ENCODE data around the gene PRR13. TPM values are rescaled to one million over a fixed set of nuclear protein-coding genes. Genes with fewer than 3 reads are reported as not detected.
A peak's percentile ranks its signal among the peaks of the same experiment; 100 is the strongest.

Gene PRR13
- total and polyA plus RNA-seq, 7 experiments from 2014 or later, result 147 to 529 (median 207) TPM

GRCh38 chr12:53459097-53459496 is 17.6 kb downstream of the PRR13 start:
- Histone ChIP-seq H3K27ac (ENCODE audit: low read depth, low read length) (no peak overlapping the region), H3K9me3 (ENCODE audit: control insufficient read depth in 2 of 3, low read length in 3 of 3) (no peaks in the 10 kb centered on the region), H3K4me1 (ENCODE audit: control insufficient read depth in 2 of 2, insufficient read depth in 2 of 2, low read length in 2 of 2) (peaks cover 4 to 8% of the 10 kb centered on the region in 2 donors), H3K4me3 (ENCODE audit: low read length) (no peak overlapping the region), H3K27me3 (ENCODE audit: control insufficient read depth in 2 of 2, insufficient read depth in 2 of 2, low read length in 2 of 2) (no peaks in the 10 kb centered on the region), H3K36me3 (ENCODE audit: control insufficient read depth in 2 of 3, insufficient read depth in 3 of 3, low read length in 3 of 3) (peaks cover 69 to 98% (median 91%) of the 10 kb centered on the region in 3 experiments)
- ChIA-PET CTCF (interaction anchor here (1.4 kb wide), 1 partner anchor 35 kb away, joined by 4 read pairs; no protein-coding TSS in a partner anchor), POLR2A (interaction anchor here (0.7 kb wide), 1 partner anchor 13 kb away, joined by 4 read pairs; no protein-coding TSS in a partner anchor)
- ATAC-seq (no peak), DNase-seq (no peak)
- intact Hi-C loops (cut with micrococcal nuclease), result loop anchor here in 1 of 2 donors (2.0 kb wide), 1 partner anchor 14 kb away; no protein-coding TSS in a partner anchor
- H3K4me3 Mint-ChIP-seq, result no peak overlapping the region
- H3K9me3 Mint-ChIP-seq, result no peaks in the 10 kb centered on the region
- peaks cover 27 to 63% (median 50%) of the 10 kb centered on the region in 7 donors for H3K4me1 Mint-ChIP-seq
- H3K27ac Mint-ChIP-seq, result peak overlapping the region in 4 of 9 donors; percentile 51 to 80 (median 60)
- no peaks in the 10 kb centered on the region for H3K27me3 Mint-ChIP-seq
- H3K36me3 Mint-ChIP-seq, result peaks cover 15 to 55% (median 48%) of the 10 kb centered on the region in 5 donors

GRCh38 chr12:53461059-53461458 is 19.5 kb downstream of the PRR13 start:
- H3K27ac ChIP-seq (ENCODE audit: low read depth, low read length), result no peak overlapping the region
- no peak for DNase-seq
- ATAC-seq, result no peak
- no peaks in the 10 kb centered on the region for H3K27me3 Mint-ChIP-seq
- H3K27ac Mint-ChIP-seq, result peak overlapping the region in 5 of 9 donors; percentile 27 to 75 (median 51)
- intact Hi-C loops (cut with micrococcal nuclease), result no loop called here
- no peaks in the 10 kb centered on the region for H3K27me3 ChIP-seq (ENCODE audit: control insufficient read depth in 2 of 2, insufficient read depth in 2 of 2, low read length in 2 of 2)
- peaks cover 27 to 54% (median 42%) of the 10 kb centered on the region in 7 donors for H3K4me1 Mint-ChIP-seq
- no peak overlapping the region for H3K4me3 ChIP-seq (ENCODE audit: low read length)
- no peak overlapping the region for H3K4me3 Mint-ChIP-seq
- CTCF ChIA-PET, result no interaction called here
- H3K9me3 Mint-ChIP-seq, result no peaks in the 10 kb centered on the region
- peaks cover 15 to 55% (median 40%) of the 10 kb centered on the region in 5 donors for H3K36me3 Mint-ChIP-seq
- peaks cover 73 to 98% (median 90%) of the 10 kb centered on the region in 3 experiments for H3K36me3 ChIP-seq (ENCODE audit: control insufficient read depth in 2 of 3, insufficient read depth in 3 of 3, low read length in 3 of 3)
- H3K9me3 ChIP-seq (ENCODE audit: control insufficient read depth in 2 of 3, low read length in 3 of 3), result no peaks in the 10 kb centered on the region
- H3K4me1 ChIP-seq (ENCODE audit: control insufficient read depth in 2 of 2, insufficient read depth in 2 of 2, low read length in 2 of 2), result no peaks in the 10 kb centered on the region
- POLR2A ChIA-PET, result interaction anchor here (1.0 to 1.1 kb wide), 2 partner anchors 13 to 38 kb away, joined by 3 to 4 read pairs; partner anchors contain the start of gene MAP3K12

- Histone ChIP-seq H3K36me3 (ENCODE audit: control insufficient read depth in 2 of 3, insufficient read depth in 3 of 3, low read length in 3 of 3) (peaks cover 76 to 98% (median 90%) of the 10 kb centered on the region in 3 experiments), H3K4me1 (ENCODE audit: control insufficient read depth in 2 of 2, insufficient read depth in 2 of 2, low read length in 2 of 2) (no peaks in the 10 kb centered on the region), H3K27me3 (ENCODE audit: control insufficient read depth in 2 of 2, insufficient read depth in 2 of 2, low read length in 2 of 2) (no peaks in the 10 kb centered on the region), H3K27ac (ENCODE audit: low read depth, low read length) (no peak overlapping the region), H3K4me3 (ENCODE audit: low read length) (no peak overlapping the region), H3K9me3 (ENCODE audit: control insufficient read depth in 2 of 3, low read length in 3 of 3) (no peaks in the 10 kb centered on the region)
- Mint-ChIP-seq H3K27ac (peak overlapping the region in 2 of 9 donors; percentile 51 to 67), H3K27me3 (no peaks in the 10 kb centered on the region), H3K9me3 (no peaks in the 10 kb centered on the region), H3K4me3 (no peak overlapping the region), H3K36me3 (peaks cover 15 to 59% (median 45%) of the 10 kb centered on the region in 5 donors), H3K4me1 (peaks cover 29 to 57% (median 47%) of the 10 kb centered on the region in 7 donors)
- ChIA-PET POLR2A (interaction anchor here (1.0 to 1.1 kb wide), 2 partner anchors 12 to 38 kb away, joined by 3 to 4 read pairs; partner anchors contain the start of gene MAP3K12), CTCF (no interaction called here)
- DNase-seq, result no peak
- intact Hi-C loops (cut with micrococcal nuclease), result no loop called here
- ATAC-seq, result no peak
Observed at GRCh38 chr12:53461591-53461990, 20.1 kb downstream of the PRR13 start.

- H3K4me1 Mint-ChIP-seq, result peaks cover 29 to 60% (median 54%) of the 10 kb centered on the region in 7 donors
- DNase-seq (no peak), ATAC-seq (no peak)
- no peaks in the 10 kb centered on the region for H3K27me3 Mint-ChIP-seq
- no peak overlapping the region for H3K4me3 Mint-ChIP-seq
- H3K4me1 ChIP-seq (ENCODE audit: control insufficient read depth in 2 of 2, insufficient read depth in 2 of 2, low read length in 2 of 2), result no peaks in the 10 kb centered on the region
- H3K9me3 ChIP-seq (ENCODE audit: control insufficient read depth in 2 of 3, low read length in 3 of 3), result no peaks in the 10 kb centered on the region
- ChIA-PET CTCF (no interaction called here), POLR2A (interaction anchor here (1.3 kb wide), 1 partner anchor 28 kb away, joined by 3 read pairs; no protein-coding TSS in a partner anchor)
- peaks cover 15 to 66% (median 52%) of the 10 kb centered on the region in 5 donors for H3K36me3 Mint-ChIP-seq
- intact Hi-C loops (cut with micrococcal nuclease), result no loop called here
- H3K27ac ChIP-seq (ENCODE audit: low read depth, low read length), result no peak overlapping the region
- H3K9me3 Mint-ChIP-seq, result no peaks in the 10 kb centered on the region
- no peak overlapping the region for H3K27ac Mint-ChIP-seq
- no peaks in the 10 kb centered on the region for H3K27me3 ChIP-seq (ENCODE audit: control insufficient read depth in 2 of 2, insufficient read depth in 2 of 2, low read length in 2 of 2)
- peaks cover 76 to 98% (median 93%) of the 10 kb centered on the region in 3 experiments for H3K36me3 ChIP-seq (ENCODE audit: control insufficient read depth in 2 of 3, insufficient read depth in 3 of 3, low read length in 3 of 3)
- no peak overlapping the region for H3K4me3 ChIP-seq (ENCODE audit: low read length)
Observed at GRCh38 chr12:53462935-53463334, 21.4 kb downstream of the PRR13 start.

GRCh38 chr12:53463802-53464560 is 22.4 kb downstream of the PRR13 start:
- Mint-ChIP-seq H3K27me3 (no peaks in the 10 kb centered on the region), H3K27ac (no peak overlapping the region), H3K9me3 (no peaks in the 10 kb centered on the region), H3K4me1 (peaks cover 29 to 58% (median 52%) of the 10 kb centered on the region in 7 donors), H3K36me3 (peaks cover 19 to 72% (median 55%) of the 10 kb centered on the region in 5 donors), H3K4me3 (no peak overlapping the region)
- H3K27ac ChIP-seq (ENCODE audit: low read depth, low read length), result peak overlapping the region; percentile 7
- ChIA-PET POLR2A (interaction anchor here (0.5 to 1.3 kb wide), 4 partner anchors 11 to 258 kb away, joined by 3 read pairs; no protein-coding TSS in a partner anchor), CTCF (interaction anchor here (1.0 kb wide), 1 partner anchor 11 kb away, joined by 3 read pairs; no protein-coding TSS in a partner anchor)
- H3K36me3 ChIP-seq (ENCODE audit: control insufficient read depth in 2 of 3, insufficient read depth in 3 of 3, low read length in 3 of 3), result peaks cover 71 to 98% (median 98%) of the 10 kb centered on the region in 3 experiments
- H3K4me3 ChIP-seq (ENCODE audit: low read length), result no peak overlapping the region
- H3K4me1 ChIP-seq (ENCODE audit: control insufficient read depth in 2 of 2, insufficient read depth in 2 of 2, low read length in 2 of 2), result no peaks in the 10 kb centered on the region
- DNase-seq, result no peak
- H3K9me3 ChIP-seq (ENCODE audit: control insufficient read depth in 2 of 3, low read length in 3 of 3), result no peaks in the 10 kb centered on the region
- no peak for ATAC-seq
- intact Hi-C loops (cut with micrococcal nuclease), result no loop called here
- no peaks in the 10 kb centered on the region for H3K27me3 ChIP-seq (ENCODE audit: control insufficient read depth in 2 of 2, insufficient read depth in 2 of 2, low read length in 2 of 2)

- no peaks in the 10 kb centered on the region for H3K4me1 ChIP-seq (ENCODE audit: control insufficient read depth in 2 of 2, insufficient read depth in 2 of 2, low read length in 2 of 2)
- Mint-ChIP-seq H3K4me1 (peaks cover 26 to 53% (median 47%) of the 10 kb centered on the region in 7 donors), H3K27ac (peak overlapping the region in 6 of 9 donors; percentile 33 to 72 (median 47))
Observed at GRCh38 chr12:53464685-53465418, 23.3 kb downstream of the PRR13 start.

More at GRCh38 chr12:53464685-53465418, 23.3 kb downstream of the PRR13 start:
- H3K9me3 Mint-ChIP-seq, result no peaks in the 10 kb centered on the region
- no peak for DNase-seq
- no peak overlapping the region for H3K4me3 ChIP-seq (ENCODE audit: low read length)
- H3K9me3 ChIP-seq (ENCODE audit: control insufficient read depth in 2 of 3, low read length in 3 of 3), result no peaks in the 10 kb centered on the region
- H3K4me3 Mint-ChIP-seq, result no peak overlapping the region
- intact Hi-C loops (cut with micrococcal nuclease), result no loop called here
- POLR2A ChIA-PET, result interaction anchor here (1.2 kb wide), 1 partner anchor 12 kb away, joined by 3 read pairs; no protein-coding TSS in a partner anchor
- no peaks in the 10 kb centered on the region for H3K27me3 Mint-ChIP-seq
- peaks cover 66 to 99% (median 92%) of the 10 kb centered on the region in 3 experiments for H3K36me3 ChIP-seq (ENCODE audit: control insufficient read depth in 2 of 3, insufficient read depth in 3 of 3, low read length in 3 of 3)
- ATAC-seq, result peak; percentile 13
- H3K27me3 ChIP-seq (ENCODE audit: control insufficient read depth in 2 of 2, insufficient read depth in 2 of 2, low read length in 2 of 2), result no peaks in the 10 kb centered on the region
- peaks cover 19 to 66% (median 51%) of the 10 kb centered on the region in 5 donors for H3K36me3 Mint-ChIP-seq
- peak overlapping the region; percentile 37 for H3K27ac ChIP-seq (ENCODE audit: low read depth, low read length)
- CTCF ChIA-PET, result interaction anchor here (1.0 kb wide), 1 partner anchor 10 kb away, joined by 3 read pairs; no protein-coding TSS in a partner anchor

All from naive thymus-derived CD4-positive, alpha-beta T cell (primary cell).